Activated T-helper 2 cell treated with anti-CD3 and anti-CD28 coated beads, Interferon-gamma antibody, Interleukin-2, Interleukin-4, amounts not matched to agents 10 μg/mL and 5 μg/mL and 100 μg/mL, durations not matched to agents 14 hours and 24 hours and 36 hours (primary cell): ENCODE data around the gene THEMIS2. TPM values are rescaled to one million over a fixed set of nuclear protein-coding genes. Genes with fewer than 3 reads are reported as not detected.
"Not testable (repeated sequence)": the region's sequence is repeated elsewhere in the genome, so short reads cannot be mapped to it uniquely, and the experiment has no call there.

Experiments
- DNase-seq: peaks from one replicate; pipeline ENCODE4 v3.0.0; 2021; ENCODE audit warnings: low spot score
- H3K27ac Mint-ChIP-seq: one replicate; pipeline ENCODE4 v1.8.0; 2021; ENCODE audit warnings: mixed read lengths
- H3K27me3 Mint-ChIP-seq: one replicate; pipeline ENCODE4 v1.8.0; 2021; ENCODE audit warnings: low read depth, mixed read lengths
- H3K36me3 Mint-ChIP-seq: one replicate; pipeline ENCODE4 v1.8.0; 2021; ENCODE audit warnings: low read depth, mixed read lengths
- H3K4me1 Mint-ChIP-seq: one replicate; pipeline ENCODE4 v1.8.0; 2021; ENCODE audit warnings: low read depth, mixed read lengths
- H3K4me3 Mint-ChIP-seq: one replicate; pipeline ENCODE4 v1.8.0; 2021; ENCODE audit warnings: low read depth, mild to moderate bottlenecking, moderate library complexity, mixed read lengths
- H3K9me3 Mint-ChIP-seq: one replicate; pipeline ENCODE4 v1.8.0; 2021; ENCODE audit warnings: mixed read lengths
- intact Hi-C: fragments of 100-400 bp; cut with micrococcal nuclease; formaldehyde crosslinking; loops from one replicate; pipeline ENCODE4 v1.15.1; 2023
- total RNA-seq: library from RNA; stranded (reverse); gene quantifications from 2 replicates; pipeline ENCODE4 v1.2.3, GENCODE V29; 2022

THEMIS2 gene
- 25.1 and 29.1 TPM in 2 replicates for total RNA-seq

DNA sequence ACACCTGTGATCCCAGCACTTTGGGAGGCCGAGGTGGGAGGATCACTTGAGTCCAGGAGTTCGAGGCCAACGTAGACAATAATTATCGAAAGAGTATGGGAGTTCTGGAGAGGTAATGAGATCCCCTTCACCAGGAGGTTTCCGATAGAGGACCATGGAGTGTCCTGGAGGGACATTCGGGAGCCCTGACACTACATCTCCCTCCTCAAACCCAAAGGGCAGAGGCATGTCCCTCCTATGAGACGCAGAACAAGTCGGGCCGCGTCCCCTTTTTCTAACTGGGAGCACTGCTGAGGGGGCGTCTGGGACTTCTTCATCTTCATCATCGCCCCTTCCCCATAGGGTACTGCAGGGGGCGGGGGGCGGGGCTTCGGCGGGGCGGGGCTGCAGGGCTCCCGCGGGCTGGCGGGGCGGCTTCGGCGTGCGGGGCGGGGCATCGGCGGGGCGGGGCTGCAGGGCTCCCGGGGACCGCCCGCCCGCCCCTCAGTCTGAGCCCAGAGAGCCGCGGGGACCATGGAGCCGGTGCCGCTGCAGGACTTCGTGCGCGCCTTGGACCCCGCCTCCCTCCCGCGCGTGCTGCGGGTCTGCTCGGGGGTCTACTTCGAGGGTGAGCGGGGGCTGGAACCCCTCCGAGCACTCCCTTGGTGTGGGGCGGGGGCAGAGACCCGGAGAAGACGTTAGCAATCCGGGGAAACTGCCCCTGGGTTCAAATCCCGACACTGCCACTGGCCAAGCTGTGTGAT is at the start of gene THEMIS2:
TSS of gene THEMIS2 (plus strand) at position 486 of the 743 bp plus-strand sequence. CDS start at position 514, 28 bp downstream.
- Mint-ChIP-seq H3K27me3 (no peaks in the 10 kb centered on the region), H3K4me1 (peaks cover 26% of the 10 kb centered on the region), H3K9me3 (no peaks in the 10 kb centered on the region), H3K4me3 (peak within 1 kb of the TSS; percentile 94), H3K27ac (peak within 1 kb of the TSS; percentile 76), H3K36me3 (peaks cover 16% of the 10 kb centered on the region)
- peak; percentile 68 for DNase-seq
- intact Hi-C loops = loop anchor here (2.0 kb wide), 1 partner anchor 15 kb away; no protein-coding TSS in a partner anchor

DNA sequence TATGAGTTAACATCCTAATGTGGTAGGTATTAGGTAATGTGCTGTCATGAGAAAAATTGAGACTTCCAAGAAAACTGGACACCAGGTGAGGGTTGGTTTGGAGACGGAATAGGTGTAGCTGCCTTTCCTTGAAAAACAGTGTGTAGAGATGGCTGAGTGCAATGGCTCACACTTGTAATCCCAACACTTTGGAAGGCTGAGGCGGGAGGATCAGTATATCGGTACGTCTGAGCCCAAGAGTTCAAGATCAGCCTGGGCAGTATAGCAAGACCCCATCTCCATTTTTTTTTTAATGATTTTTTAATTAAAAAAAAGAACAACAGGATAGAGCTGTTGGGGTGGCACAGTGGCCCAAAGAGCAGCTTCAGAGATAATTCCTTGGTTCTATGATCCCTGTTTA is 48.6 kb upstream of the THEMIS2 start:
- Mint-ChIP-seq H3K27ac (no peak overlapping the region), H3K36me3 (peaks cover 23% of the 10 kb centered on the region), H3K4me1 (no peaks in the 10 kb centered on the region), H3K27me3 (no peaks in the 10 kb centered on the region), H3K9me3 (no peaks in the 10 kb centered on the region), H3K4me3 (no peak overlapping the region)
- no peak for DNase-seq
- intact Hi-C loops = no loop called here

DNA sequence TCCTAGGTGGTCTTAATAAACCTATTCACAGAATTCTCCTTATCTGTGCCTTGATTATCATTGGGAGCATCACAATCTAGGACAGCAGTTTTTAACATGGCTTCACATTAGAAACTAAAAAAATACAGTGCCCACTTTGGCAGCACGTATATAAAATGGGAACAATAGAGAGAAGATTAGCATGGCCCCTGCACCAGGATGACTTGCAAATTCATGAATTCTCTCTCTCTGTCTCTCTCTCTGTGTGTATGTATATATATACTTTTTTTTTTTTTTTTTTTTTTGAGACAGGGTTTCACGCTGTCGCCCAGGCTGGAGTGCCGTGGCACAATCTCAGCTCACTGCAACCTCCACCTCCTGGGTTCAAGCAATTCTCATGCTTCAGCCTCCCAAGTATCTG is 47.9 kb upstream of the THEMIS2 start:
- no peak for DNase-seq
- intact Hi-C loops = no loop called here
- H3K27ac Mint-ChIP-seq = no peak overlapping the region

DNA sequence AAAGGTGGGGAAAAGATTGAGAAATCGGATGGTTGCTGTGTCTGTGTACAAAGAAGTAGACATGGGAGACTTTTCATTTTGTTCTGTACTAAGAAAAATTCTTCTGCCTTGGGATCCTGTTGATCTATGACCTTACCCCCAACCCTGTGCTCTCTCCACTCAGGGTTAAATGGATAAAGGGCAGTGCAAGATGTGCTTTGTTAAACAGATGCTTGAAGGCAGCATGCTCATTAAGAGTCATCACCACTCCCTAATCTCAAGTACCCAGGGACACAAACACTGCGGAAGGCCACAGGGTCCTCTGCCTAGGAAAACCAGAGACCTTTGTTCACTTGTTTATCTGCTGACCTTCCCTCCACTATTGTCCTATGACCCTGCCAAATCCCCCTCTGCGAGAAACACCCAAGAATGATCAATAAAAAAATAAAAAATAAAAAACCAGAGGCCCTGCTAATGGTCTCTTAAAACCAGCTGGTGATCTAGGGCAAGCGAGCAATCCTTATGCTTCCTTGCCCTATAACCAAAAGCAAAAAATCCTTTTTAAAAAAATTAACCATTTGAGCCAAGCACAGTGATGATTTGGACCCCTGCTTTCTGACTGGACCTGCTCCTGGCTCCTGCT is 42.9 kb upstream of the THEMIS2 start:
- H3K27me3 Mint-ChIP-seq, intact Hi-C loops, H3K9me3 Mint-ChIP-seq, DNase-seq, H3K27ac Mint-ChIP-seq: not testable (repeated sequence)
- peak overlapping the region; percentile 96 for H3K4me3 Mint-ChIP-seq
- H3K4me1 Mint-ChIP-seq = peaks cover 22% of the 10 kb centered on the region
- H3K36me3 Mint-ChIP-seq = peaks cover 25% of the 10 kb centered on the region

More for the DNA sequence above, 47.9 kb upstream of the THEMIS2 start:
- Mint-ChIP-seq H3K36me3 (peaks cover 20% of the 10 kb centered on the region), H3K4me1 (no peaks in the 10 kb centered on the region), H3K27me3 (no peaks in the 10 kb centered on the region), H3K4me3 (no peak overlapping the region), H3K9me3 (no peaks in the 10 kb centered on the region)

DNA sequence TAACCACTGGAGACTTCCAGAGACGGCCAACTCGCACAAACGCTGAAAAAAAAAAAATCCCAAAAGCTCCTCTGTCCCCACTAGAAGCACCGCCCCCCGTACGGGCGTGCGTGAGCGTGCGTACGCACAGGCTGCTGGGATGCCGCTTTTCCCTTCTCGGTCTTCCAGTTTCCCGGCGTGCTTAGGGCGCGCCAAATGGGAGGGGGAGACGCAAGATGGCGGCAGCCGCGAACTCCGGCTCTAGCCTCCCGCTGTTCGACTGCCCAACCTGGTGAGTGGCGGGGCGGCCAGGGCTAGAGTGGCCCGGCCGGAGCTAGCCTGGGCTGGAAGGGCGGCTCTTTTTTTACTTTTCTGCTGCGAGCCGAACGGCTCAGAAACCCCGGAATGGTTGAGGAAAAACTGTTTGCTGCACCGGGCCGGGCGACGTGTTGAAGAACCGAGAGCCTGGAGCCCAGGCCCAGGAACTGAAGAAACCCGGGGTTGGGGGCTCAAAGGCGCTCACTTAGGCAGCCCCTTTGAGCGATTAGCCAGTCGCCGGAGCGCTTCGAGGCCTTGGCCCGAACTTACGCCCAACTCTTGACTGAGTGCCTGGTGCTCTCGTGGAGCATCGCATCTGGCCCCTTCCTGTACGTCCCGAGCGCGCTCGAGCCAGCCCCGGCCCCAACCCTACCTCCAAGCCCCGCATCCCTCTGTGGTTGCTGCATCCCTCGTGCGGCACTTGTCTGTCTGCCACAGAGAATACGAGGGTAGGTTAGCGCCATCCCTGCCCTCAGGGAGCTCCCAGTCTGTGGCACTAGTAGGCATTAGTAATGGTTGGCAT is 41.5 kb upstream of the THEMIS2 start, which contains the start of gene PPP1R8:
TSS of gene PPP1R8 (plus strand) at position 162 of the 820 bp plus-strand sequence. CDS start at position 216, 54 bp downstream.
- Mint-ChIP-seq H3K4me3 (peak within 1 kb of the TSS; percentile 96), H3K9me3 (no peaks in the 10 kb centered on the region), H3K27me3 (no peaks in the 10 kb centered on the region), H3K4me1 (peaks cover 26% of the 10 kb centered on the region), H3K36me3 (peaks cover 34% of the 10 kb centered on the region), H3K27ac (peak within 1 kb of the TSS; percentile 93)
- intact Hi-C loops = loop anchor here (1.0 to 2.0 kb wide), 3 partner anchors 59 to 162 kb away; no protein-coding TSS in a partner anchor
- DNase-seq = peak; percentile 83

DNA sequence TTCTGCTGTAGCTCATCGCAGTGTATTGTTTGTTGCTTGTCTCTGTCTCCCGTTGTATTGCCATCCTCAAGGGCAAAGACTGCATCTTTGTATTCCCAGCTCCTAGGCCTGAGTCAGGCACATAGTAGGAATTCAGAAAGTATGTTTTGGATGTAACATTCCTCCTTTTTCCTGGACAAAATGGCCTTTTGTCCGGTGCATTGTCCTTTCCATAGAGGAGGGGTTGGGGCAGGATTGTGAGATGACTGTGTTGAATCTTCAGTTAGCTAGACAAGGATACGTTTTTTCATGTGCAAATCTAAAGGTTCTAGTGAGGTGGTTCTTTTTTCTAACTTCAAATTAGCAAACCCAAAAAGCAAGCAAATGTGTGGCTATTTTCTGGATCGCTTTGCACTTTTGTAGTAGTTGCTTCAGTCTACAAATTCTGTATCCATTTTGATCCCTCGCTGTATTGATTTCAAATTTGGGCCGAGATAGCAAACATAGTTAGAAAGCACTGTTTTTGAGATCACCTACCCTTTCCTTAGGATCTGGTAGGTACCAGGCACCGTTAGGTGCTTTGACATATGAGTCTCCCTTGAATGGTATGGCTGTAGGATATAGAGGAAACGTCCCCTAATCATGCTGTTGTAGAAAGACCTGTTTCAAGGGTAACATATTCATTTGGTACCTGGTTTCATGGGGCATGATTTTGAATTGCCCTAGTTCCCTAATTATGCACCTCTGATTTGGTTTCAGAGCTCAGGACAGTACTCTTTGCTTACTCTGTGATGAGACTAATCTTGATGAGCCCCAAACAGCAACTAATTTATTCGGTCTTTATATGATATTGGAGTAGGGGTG is 40.6 kb upstream of the THEMIS2 start:
- intact Hi-C loops = loop anchor here (1.0 to 2.0 kb wide), 3 partner anchors 59 to 163 kb away; no protein-coding TSS in a partner anchor
- H3K27me3 Mint-ChIP-seq = no peaks in the 10 kb centered on the region
- peaks cover 37% of the 10 kb centered on the region for H3K36me3 Mint-ChIP-seq
- no peaks in the 10 kb centered on the region for H3K9me3 Mint-ChIP-seq
- H3K4me3 Mint-ChIP-seq = peak overlapping the region; percentile 96
- DNase-seq = no peak
- peak overlapping the region; percentile 93 for H3K27ac Mint-ChIP-seq
- H3K4me1 Mint-ChIP-seq = peaks cover 28% of the 10 kb centered on the region

DNA sequence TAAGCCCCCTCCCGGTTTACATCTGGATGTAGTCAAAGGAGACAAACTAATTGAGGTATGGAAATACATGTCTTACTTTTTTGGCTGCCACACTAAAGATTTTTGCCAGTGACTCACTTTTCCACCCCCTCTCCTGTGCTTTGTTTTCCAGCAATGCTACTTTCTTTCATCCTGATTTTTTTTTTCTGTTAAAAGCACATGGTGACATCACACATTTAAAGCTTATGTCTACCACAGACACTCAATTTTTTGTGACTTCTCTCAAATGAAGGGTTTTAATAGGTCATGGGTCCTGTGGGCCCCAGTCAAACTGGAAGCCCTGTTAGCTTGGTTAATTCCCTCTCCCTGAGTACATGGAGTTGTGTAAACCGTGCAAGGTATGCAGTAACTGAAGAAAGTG is 39.6 kb upstream of the THEMIS2 start:
- Mint-ChIP-seq H3K4me1 (peaks cover 28% of the 10 kb centered on the region), H3K27me3 (no peaks in the 10 kb centered on the region), H3K36me3 (peaks cover 40% of the 10 kb centered on the region), H3K27ac (peak overlapping the region; percentile 28), H3K4me3 (peak overlapping the region; percentile 96), H3K9me3 (no peaks in the 10 kb centered on the region)
- intact Hi-C loops = no loop called here
- DNase-seq = no peak

DNA sequence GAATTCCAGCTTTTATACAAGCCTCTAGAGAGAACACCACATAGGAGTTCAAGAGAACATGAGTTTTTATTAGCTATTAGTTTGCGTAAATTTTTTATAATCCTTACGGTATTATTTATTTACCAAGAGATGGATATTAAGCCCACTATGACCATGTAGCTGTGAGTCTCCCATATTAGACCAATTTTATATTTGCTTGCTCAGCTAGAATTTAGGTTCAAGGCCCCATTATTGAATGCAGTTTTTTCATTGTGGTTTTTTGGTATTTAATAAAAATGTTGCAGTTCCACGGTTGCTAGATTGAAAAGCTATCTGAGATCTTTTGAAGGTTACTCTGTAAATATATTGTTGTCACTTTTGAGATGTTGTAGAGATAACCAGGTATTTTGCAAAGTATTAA is 38.9 kb upstream of the THEMIS2 start:
- no peak overlapping the region for H3K4me3 Mint-ChIP-seq
- DNase-seq = no peak
- H3K4me1 Mint-ChIP-seq = peaks cover 28% of the 10 kb centered on the region
- H3K36me3 Mint-ChIP-seq = peaks cover 40% of the 10 kb centered on the region
- no peak overlapping the region for H3K27ac Mint-ChIP-seq
- intact Hi-C loops = no loop called here
- no peaks in the 10 kb centered on the region for H3K27me3 Mint-ChIP-seq
- H3K9me3 Mint-ChIP-seq = no peaks in the 10 kb centered on the region

DNA sequence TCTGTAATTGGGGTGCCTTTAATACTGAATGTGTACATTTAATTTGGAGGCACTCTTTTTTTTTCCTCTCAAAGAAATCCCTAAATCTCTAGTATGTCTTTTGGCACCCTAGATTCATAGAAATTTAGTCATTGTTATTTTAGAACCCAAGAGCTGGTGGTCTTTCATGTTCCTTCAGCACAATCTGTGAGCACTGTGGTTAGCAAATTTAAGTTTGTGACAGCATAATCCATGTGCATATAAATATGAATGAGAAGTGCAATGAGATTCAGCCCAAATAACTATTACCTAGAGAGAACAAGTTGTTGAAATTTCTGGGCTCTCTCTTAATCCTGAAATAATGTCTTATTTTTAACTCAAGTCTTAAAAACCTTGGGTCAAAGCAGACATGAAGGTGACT is 37.3 kb upstream of the THEMIS2 start:
- intact Hi-C loops = no loop called here
- Mint-ChIP-seq H3K9me3 (no peaks in the 10 kb centered on the region), H3K27me3 (no peaks in the 10 kb centered on the region), H3K4me1 (peaks cover 26% of the 10 kb centered on the region), H3K27ac (no peak overlapping the region), H3K36me3 (peaks cover 52% of the 10 kb centered on the region), H3K4me3 (no peak overlapping the region)
- no peak for DNase-seq

DNA sequence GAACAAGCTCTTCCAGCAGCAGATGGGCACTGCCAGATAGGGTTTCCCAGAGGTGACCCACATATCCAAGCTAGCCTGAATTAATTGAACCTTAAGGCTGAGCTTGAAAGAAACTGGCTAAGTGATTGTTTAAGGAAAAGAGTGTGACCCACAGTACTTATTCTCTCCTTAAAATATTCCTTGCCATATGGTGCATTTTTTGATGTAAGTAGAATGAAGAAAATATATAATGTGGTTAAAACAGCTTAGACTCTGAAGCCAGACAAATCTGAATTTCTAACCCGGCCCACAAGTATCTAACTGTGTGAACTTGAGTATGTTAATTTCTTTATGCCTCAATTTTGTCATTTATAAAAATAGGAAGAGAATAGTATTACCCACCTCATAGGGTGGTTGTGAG is 36.8 kb upstream of the THEMIS2 start:
- Mint-ChIP-seq H3K4me3 (no peak overlapping the region), H3K27me3 (no peaks in the 10 kb centered on the region), H3K27ac (no peak overlapping the region), H3K9me3 (no peaks in the 10 kb centered on the region), H3K36me3 (peaks cover 56% of the 10 kb centered on the region), H3K4me1 (peaks cover 26% of the 10 kb centered on the region)
- intact Hi-C loops = no loop called here
- no peak for DNase-seq

DNA sequence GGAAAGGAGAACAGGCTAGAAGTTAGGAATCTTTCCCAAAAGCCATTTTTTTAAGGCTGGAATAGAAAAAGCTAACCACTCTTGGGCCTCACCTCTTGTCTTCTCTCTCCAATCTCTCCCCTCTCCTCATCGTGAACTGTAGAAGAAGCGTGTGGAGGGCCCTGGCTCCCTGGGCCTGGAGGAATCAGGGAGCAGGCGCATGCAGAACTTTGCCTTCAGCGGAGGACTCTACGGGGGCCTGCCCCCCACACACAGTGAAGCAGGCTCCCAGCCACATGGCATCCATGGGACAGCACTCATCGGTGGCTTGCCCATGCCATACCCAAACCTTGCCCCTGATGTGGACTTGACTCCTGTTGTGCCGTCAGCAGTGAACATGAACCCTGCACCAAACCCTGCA is 22.4 kb upstream of the THEMIS2 start:
- Mint-ChIP-seq H3K36me3 (peaks cover 59% of the 10 kb centered on the region), H3K4me1 (no peaks in the 10 kb centered on the region)
- intact Hi-C loops = loop anchor here (10.0 kb wide), 1 partner anchor 355 kb away; no protein-coding TSS in a partner anchor

DNA sequence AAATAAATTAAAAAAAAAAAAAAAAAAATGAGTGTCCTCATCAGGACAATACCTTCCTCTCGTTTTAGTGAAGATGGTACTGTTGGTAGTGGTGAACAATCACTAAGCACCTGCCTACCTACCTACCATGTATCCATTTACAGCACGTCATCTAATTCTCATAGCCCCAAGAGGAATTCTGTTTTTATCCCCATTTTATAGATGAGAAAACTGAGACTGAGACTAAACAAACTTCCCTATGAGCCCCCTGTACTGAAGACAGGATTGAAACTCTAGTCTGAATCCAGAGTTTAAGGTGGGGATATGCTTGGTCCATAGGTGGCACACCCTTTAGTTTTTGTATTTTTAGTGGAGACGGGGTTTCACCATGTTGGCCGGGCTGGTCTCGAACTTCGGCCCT is 17.3 kb upstream of the THEMIS2 start:
- H3K27ac Mint-ChIP-seq = no peak overlapping the region
- no peaks in the 10 kb centered on the region for H3K9me3 Mint-ChIP-seq
- H3K36me3 Mint-ChIP-seq = peaks cover 17% of the 10 kb centered on the region
- H3K27me3 Mint-ChIP-seq = no peaks in the 10 kb centered on the region
- no peak overlapping the region for H3K4me3 Mint-ChIP-seq
- no peak for DNase-seq
- intact Hi-C loops = loop anchor here (10.0 kb wide), 1 partner anchor 350 kb away; no protein-coding TSS in a partner anchor
- peaks cover 3% of the 10 kb centered on the region for H3K4me1 Mint-ChIP-seq

More for the DNA sequence above, 22.4 kb upstream of the THEMIS2 start:
- no peak for DNase-seq
- no peaks in the 10 kb centered on the region for H3K27me3 Mint-ChIP-seq
- H3K27ac Mint-ChIP-seq = no peak overlapping the region
- H3K4me3 Mint-ChIP-seq = no peak overlapping the region
- H3K9me3 Mint-ChIP-seq = no peaks in the 10 kb centered on the region
